H1 (cell line): ENCODE data around the gene LAMC1. TPM values are rescaled to one million over a fixed set of nuclear protein-coding genes. Genes with fewer than 3 reads are reported as not detected.

Source experiments
- CHD7 ChIP-seq: fragments of 300-600 bp; sonication (generic); IDR thresholded peaks from 2 replicates; pipeline ENCODE4 v1.7.1; 2012; ENCODE audit warnings: low read length, moderate library complexity, mild to moderate bottlenecking, inconsistent platforms; ENCODE audit not compliant: insufficient replicate concordance
- CTBP2 ChIP-seq: IDR thresholded peaks from 2 replicates; pipeline ENCODE4 v1.7.0; 2011; ENCODE audit warnings: borderline replicate concordance, mild to moderate bottlenecking, moderate library complexity, mixed read lengths, low read length; ENCODE audit not compliant: insufficient read depth, insufficient read length
- HDAC2 ChIP-seq, 2 experiments: fragments of 300-600 bp in 1 of 2; sonication (generic) in 1 of 2; IDR thresholded peaks; 2 replicates each; pipeline ENCODE4 v1.6.1; 2011 to 2012; ENCODE audit warnings: low read depth in 2 of 2, low read length in 2 of 2, mild to moderate bottlenecking in 2 of 2, moderate library complexity in 2 of 2, borderline replicate concordance in 1 of 2, inconsistent platforms in 1 of 2
- polyA plus RNA-seq, 7 experiments: library from polyadenylated mRNA; depleted of rRNA in 3 of 7; stranded (reverse) in 5 of 7; unstranded in 2 of 7; fragments of >200 nt in 5 of 7; fragments of 200-250 nt in 2 of 7; gene quantifications; 1 replicate in 5 of 7; 2 replicates in 1 of 7; 4 replicates in 1 of 7; pipeline versions ENCODE4 v1.2.1 to v1.2.3, GENCODE V29; 2011 to 2013; ENCODE audit warnings: missing spikeins in 2 of 7, mixed read lengths in 2 of 7
- total RNA-seq: library from RNA; stranded (reverse); fragmentation: NEBNext Ultra II Directional; extraction: Animal tissue kit (Norgen Biotek cat#: 25700); gene quantifications from 2 replicates; pipeline ENCODE4 v1.2.1, GENCODE V29; 2021

The LAMC1 gene
- total and polyA plus RNA-seq, 2 of the 8 experiments (the other 6 are each of a cell fraction or from before 2014, with no cell fraction given), result 47.6 to 90.3 TPM

DNA sequence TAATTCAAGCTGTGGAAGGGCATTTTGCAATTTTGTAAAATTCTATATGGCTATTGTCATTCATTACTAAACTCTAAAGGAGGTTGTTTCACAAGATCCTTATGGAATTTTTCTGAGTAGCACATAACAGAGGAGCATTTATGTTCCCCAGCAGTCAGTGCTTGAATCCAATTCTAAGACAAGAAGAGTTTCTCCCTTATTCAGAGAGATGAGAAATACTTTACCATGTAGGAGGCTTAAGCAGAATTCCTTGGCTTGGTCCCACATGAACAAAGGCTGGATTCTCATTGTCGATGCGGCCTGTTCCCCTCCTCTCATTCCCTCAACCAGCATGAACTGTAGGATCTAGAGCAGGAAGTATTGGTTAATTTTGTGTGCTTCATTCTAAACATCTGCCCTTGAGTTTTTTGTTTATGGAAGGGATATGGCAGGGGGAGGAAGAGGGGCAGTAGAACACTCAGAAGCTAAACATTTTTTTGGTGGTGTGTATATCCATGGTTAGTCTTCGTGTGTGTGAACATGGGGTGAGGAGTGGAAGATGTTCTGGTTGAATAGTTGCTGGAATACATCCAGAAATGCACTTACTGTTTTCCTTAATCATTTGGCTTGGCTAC, 74.3 kb downstream of the LAMC1 start (continued):
- no peak for TF ChIP-seq CHD7
- no peak for TF ChIP-seq CTBP2
- no peak for TF ChIP-seq HDAC2 (IDR thresholded peaks at IDR 0.05; ENCODE audit: borderline replicate concordance in 1 of 2, low read depth in 2 of 2, low read length in 2 of 2)
